ENCODE data around the gene KDELR1.
"Not testable (repeated sequence)": the region's sequence is repeated elsewhere in the genome, so short reads cannot be mapped to it uniquely, and the experiment has no call there.

The KDELR1 gene

GRCh38 chr19:48397263-48398101, 6.1 kb upstream of the KDELR1 start:
- no peak for DNase-seq (ENCODE audit: low spot score)

- no peak for DNase-seq (ENCODE audit: low spot score)
These were observed 5.4 kb upstream of the KDELR1 start for GRCh38 chr19:48396824-48397176.

GRCh38 chr19:48396016-48396823, 4.9 kb upstream of the KDELR1 start:
- DNase-seq (ENCODE audit: low spot score), result no peak

- DNase-seq (ENCODE audit: low spot score), result no peak
These were observed 4.1 kb upstream of the KDELR1 start for GRCh38 chr19:48395499-48395898.

- DNase-seq (ENCODE audit: low spot score), result no peak
These were observed 3.8 kb upstream of the KDELR1 start for GRCh38 chr19:48395170-48395455.

GRCh38 chr19:48394331-48395169, 3.2 kb upstream of the KDELR1 start:
- peak; percentile 43 for DNase-seq (ENCODE audit: low spot score)

- no peak for DNase-seq (ENCODE audit: low spot score)
These were observed 2.4 kb upstream of the KDELR1 start, which contains the start of gene GRIN2D for GRCh38 chr19:48393559-48394330. TSS of gene GRIN2D (plus strand) at chr19:48393668. CDS start at chr19:48398393, 4,725 bp downstream.

GRCh38 chr19:48392860-48393558, 1.7 kb upstream of the KDELR1 start:
- DNase-seq (ENCODE audit: low spot score), result no peak

- not testable (repeated sequence) for DNase-seq (ENCODE audit: low spot score)
These were observed 624 bp upstream of the KDELR1 start for GRCh38 chr19:48392006-48392344.

- DNase-seq (ENCODE audit: low spot score), result peak; percentile 53
These were observed 907 bp downstream of the KDELR1 start for GRCh38 chr19:48390188-48391099.

GRCh38 chr19:48386981-48387380, 4.4 kb downstream of the KDELR1 start:
- DNase-seq (ENCODE audit: low spot score), result no peak

GRCh38 chr19:48385461-48386087, 5.8 kb downstream of the KDELR1 start:
- no peak for DNase-seq (ENCODE audit: low spot score)

GRCh38 chr19:48382286-48382685, 9.1 kb downstream of the KDELR1 start:
- DNase-seq (ENCODE audit: low spot score), result no peak

GRCh38 chr19:48381178-48381950, 10.0 kb downstream of the KDELR1 start:
- DNase-seq (ENCODE audit: low spot score), result no peak

GRCh38 chr19:48379058-48379457, 12.3 kb downstream of the KDELR1 start:
- DNase-seq (ENCODE audit: low spot score), result no peak

- no peak for DNase-seq (ENCODE audit: low spot score)
These were observed 13.2 kb downstream of the KDELR1 start for GRCh38 chr19:48378194-48378570.

GRCh38 chr19:48373567-48373966, 17.8 kb downstream of the KDELR1 start:
- DNase-seq (ENCODE audit: low spot score), result no peak

- no peak for DNase-seq (ENCODE audit: low spot score)
These were observed 18.4 kb downstream of the KDELR1 start for GRCh38 chr19:48372904-48373303.

- DNase-seq (ENCODE audit: low spot score), result not testable (repeated sequence)
These were observed 19.6 kb downstream of the KDELR1 start for GRCh38 chr19:48371771-48372170.

All from RKO (cell line).